Raji (cell line): ENCODE results near the gene LYL1.
A peak's percentile ranks its signal among the peaks of the same experiment; 100 is the strongest.

Experiments used
- POLR2A ChIP-seq: IDR thresholded peaks from 2 replicates; pipeline ENCODE4 v1.6.1; 2011; ENCODE audit warnings: low read depth, low read length, control low read depth; ENCODE audit not compliant: insufficient read depth

LYL1 gene

DNA sequence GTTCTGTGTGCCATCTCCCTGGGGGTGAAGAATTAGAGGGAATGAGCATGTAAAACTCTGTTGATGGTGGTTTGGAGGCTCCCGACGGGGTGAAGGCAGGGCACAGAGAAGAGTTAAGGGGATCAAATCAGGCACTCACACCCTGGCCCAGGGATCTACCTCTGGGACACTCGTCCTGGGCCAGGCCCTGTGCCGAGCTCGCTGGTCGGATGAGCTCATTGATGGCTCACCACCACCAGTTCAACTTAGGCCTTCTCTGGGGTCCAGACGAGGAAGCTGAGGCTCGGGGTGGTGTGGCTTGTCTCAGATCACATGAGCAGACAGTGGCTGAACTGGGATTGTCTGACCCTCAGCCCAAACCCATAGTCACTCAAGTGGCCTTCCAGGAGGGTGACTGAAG is 17.0 kb upstream of the LYL1 start:
- no peak for TF ChIP-seq POLR2A

DNA sequence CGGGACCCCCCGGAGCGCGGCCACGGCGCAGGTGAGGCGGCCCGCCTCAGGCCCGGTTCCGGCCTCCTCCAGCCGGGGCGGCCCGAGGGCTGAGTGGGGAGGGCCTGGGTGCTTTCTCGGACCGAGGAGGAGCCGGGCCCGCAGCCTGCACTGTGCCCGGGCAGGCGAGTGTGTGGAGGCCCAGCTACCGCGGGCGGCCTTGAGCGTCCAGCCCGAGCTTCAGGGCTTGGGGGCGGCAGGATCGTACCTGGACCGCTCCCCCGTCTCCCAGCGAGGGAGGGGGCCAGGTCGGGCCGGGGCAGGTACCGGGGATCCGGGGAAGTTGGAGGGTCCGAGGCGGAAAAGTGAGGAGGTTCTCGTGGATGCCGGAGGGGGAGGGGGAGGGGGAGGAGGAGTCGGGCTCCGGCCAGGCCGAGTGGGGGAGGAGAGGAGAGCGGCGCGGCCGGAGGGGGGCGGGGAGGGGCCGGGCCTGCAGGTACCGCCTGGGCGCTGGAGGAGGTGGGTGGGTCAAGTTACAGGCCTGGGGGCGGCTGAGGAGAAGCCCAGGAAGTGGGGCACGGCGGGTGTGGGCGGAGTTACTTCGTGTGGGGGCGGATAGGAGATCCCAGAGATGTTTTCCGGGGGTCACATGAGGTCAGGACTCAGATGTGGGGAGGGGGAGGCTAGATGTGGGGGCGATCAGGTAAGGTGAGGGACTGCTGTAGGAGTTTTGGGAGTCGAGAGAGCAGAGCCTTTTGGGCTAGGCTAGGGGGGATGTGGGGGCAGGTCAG is 16.0 kb upstream of the LYL1 start:
- TF ChIP-seq POLR2A, result no peak; the same call in none of the 2 replicates

DNA sequence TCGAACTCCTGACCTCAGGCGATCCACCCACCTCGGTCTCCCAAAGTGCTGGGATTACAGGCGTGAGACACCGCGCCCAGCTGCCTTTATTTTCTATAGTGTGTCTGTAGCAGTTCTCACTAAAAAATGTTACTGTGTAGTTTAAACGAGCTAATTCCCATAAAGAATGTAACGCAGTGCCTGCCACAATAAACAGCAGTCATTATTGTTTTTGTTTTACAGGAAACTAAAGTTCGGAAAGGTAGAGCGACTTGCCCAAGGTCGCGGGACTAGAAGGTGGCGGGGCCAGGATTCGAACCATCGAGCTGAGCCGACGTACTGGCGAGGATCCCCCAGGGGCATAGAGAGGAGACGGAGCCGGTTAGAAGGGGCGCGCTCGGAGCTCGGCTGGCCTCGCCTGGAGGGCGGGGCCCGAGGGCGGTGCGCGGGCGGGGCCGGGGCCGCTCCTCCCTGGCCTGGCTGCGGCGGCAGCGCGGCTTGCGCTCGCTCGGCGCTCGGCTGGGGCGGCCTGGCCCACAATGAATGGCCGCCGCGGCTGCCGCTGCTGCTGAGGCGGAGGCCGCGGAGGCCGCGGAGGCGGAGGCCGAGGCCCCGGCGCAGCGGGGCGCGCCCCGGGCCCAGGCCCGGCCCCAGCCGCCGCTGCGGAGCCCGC is 15.2 kb upstream of the LYL1 start, which contains the start of gene NACC1:
Gene NACC1 (plus strand): TSS at position 493 of the 652 bp plus-strand sequence. CDS start 16,944 bp downstream, outside the sequence.
- peak; percentile 56 for TF ChIP-seq POLR2A

DNA sequence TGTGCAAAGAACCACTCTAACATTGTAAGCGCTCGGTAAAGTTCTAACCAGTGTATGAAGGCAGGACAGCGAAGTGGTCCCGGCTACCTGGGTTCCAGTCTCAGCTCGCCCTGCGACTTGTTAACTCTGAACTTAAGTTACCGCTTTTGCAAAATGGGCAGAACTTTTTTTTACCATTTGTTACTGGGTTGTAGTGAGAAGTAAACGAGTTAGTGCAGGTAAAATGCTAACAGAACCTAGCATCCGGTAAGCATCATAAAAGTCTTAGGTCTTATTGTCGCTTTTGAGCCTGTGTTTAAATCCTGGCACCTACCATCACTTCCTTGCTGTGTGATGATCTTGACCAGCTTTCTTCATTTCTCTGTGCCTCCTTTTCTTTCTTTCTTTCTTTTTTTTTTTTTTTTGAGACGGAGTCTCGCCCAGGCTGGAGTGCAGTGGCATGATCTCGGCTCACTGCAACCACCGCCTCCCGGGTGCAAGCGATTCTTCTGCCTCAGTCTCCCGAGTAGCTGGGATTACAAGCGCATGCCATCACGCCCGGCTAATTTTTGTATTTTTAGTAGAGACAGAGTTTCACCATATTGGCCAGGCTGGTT is 14.6 kb upstream of the LYL1 start:
- TF ChIP-seq POLR2A, result no peak

DNA sequence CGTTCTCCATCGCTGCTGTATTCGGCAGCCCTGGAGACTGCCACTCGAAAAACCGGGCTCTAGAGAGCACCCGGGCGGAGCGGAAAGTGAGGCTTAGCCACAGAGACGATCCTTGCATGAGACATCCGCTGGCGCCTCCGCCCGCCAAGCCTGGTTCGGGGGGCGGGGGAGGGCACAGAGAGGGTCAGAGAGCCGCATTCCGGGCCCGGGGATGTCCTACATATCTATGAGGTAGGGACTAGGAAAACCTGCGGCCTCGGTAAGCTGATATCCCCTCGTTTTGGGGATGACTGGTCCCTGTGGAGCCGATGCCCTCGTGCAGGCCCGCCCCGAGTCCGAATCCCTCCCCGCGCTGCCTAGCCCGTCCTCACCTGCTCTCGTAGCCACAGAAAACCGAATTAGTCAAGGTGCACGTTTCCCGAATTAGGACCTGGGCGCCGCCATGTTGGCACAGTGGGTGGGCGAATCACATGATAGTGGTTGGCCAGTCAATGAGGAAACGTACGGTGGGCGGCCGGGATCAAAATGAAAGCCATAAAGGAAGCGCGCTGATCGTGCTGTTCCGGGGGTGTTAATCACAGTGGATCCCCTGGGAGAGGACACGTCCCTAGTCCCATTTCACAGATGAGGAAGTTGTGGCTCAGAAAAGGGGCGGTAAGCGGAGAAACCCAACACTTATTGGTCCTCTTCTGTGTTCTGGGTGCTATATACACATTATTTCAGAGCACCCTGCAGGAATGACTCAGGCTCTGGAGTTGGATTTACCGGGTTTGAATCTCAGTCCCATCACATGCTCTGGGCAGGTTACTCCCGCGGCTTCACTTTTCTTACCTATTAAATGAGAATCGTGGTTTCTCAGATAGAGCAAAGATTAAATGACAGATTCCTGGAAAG is 13.9 kb upstream of the LYL1 start, which contains the start of gene TRMT1:
Gene TRMT1 (minus strand): TSS at position 459 of the 894 bp plus-strand sequence. CDS start 341 bp downstream, at position 118.
- peak; percentile 53 for TF ChIP-seq POLR2A

DNA sequence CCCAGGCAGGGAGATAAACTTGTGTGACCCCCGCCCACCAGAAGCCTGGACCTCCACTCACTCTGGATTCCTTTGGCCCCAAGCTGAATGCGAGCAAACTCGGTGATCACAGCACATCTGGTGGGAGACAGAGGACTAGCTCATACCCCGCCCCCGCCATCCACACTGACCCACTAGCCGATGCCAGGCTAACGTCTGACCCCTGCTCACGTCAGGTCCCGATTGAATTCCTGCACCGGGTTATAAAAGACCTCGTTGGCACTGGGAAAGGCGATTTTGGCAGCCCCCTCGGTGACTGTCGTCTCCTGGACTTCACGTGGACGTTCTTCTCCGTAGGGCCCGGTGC is 13.3 kb upstream of the LYL1 start:
- no peak for TF ChIP-seq POLR2A

DNA sequence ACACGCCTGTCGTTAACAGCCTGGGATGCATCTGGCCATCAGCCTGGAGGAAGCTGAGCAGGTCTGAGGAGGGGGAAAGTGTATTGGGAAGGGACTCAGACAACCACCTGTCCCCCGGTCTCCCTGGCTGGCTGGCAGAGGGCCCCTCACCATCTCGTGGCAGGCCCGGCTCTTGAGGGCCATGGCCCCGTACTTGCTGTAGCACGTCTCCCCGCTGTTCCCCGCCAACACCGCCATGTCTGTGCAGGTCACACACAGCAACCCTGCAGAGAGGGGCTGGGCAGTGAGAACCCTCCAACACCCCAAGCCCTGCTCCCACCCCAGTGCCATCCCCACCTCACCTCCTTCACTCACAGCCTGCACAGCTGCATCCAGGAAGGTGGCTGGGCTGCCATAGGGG is 9.9 kb upstream of the LYL1 start:
- TF ChIP-seq POLR2A, result no peak

DNA sequence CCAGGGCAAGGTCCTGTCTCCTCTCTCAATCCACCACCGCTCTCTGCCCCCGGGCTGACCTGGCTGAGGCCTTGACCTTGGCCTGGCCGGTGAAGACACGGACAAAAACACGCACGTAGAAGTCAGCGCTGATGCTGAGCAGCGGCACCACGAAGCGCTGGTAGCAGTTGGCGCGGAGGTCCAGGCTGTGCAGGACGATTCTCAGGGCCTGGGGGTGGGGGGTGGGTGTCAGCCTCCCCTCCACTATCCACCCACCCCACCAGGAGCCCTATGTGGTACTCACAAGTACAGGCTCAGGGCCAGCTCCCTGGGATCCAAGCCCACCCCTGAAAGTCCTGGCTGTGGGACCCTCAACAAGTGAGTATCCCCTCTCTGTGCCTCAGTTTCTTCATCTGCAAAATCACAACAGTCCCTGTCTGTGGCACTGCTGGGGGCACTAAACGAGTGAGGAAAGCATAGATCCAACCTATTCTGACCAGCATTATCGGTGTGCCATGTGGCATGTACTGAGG is 7.5 kb upstream of the LYL1 start:
- no peak for TF ChIP-seq POLR2A

DNA sequence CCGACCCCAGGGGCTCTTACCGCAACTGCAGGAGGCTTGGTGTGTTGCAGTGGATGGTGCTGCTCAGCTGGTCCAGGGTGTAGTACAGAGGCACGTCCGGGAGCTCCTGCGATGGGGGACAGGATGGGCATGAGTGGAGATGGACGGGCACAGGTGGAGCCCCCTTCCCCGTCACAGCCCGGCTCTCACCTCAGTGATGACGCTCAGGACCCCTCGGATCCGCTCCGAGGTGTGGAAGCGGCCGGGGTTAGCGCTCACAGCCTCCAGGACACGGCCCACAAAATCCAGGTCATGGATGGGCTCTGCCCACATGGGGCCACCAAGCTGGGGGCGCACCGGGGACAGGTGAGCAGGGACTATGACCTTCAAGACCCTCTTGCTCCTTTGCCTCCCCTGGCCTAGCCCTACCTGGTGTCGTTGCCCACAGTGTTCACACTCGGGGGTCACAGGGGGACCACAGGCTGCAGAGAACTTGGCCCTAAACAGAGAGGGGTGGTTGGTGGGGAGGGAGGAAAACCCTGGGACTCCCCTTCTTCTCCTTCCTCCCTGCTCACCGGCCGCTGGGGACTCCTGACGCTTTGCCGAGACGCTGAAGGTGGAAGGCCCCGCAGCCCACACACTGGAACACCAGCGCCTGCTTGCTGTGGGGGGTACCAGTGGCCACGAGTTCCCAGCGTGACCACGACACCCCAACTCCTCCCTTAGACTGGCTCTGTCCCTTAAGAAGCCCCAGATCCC is 6.9 kb upstream of the LYL1 start:
- no peak for TF ChIP-seq POLR2A

DNA sequence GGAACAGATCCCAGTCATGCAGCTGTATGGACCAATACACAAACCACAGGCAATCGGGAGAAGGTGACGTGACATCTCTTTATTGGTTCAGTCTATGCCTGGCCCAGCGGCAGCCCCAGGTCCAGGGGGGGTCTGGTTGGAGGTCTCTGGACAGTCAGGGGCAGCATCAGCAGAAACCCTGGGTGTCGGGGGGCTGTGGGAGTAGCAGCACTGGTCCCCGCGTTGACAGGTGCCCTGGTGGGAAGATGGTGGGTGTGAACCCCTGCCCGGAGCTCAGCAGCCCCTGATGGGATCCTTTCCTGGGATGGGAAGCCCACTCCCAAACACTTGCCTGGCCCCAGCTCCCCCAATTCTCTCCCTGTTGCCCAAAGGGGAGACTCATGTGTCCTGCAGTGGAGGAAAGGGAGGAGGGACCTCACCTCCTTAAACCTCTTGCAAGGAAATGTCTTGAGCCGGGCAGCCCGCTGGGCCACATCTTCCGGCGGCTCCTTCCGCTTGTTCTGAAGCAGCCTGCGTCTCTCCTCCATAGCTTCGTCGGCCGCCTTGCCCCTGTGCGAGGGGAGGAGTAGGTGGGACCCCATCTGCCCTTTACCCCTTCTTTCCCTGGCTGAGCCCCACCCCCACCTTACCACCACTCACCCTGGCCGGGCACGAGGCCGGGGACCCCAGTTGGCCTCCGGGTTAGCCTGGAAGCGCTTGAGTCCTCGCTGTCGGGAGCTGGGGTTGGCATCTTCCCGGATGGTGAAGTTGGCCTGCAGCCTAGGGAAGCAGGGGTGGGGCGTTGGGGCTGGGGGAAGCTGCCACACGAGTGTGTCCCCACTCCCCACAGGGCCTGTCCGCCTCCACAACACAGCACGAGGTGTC is 2.4 kb upstream of the LYL1 start:
- no peak for TF ChIP-seq POLR2A

DNA sequence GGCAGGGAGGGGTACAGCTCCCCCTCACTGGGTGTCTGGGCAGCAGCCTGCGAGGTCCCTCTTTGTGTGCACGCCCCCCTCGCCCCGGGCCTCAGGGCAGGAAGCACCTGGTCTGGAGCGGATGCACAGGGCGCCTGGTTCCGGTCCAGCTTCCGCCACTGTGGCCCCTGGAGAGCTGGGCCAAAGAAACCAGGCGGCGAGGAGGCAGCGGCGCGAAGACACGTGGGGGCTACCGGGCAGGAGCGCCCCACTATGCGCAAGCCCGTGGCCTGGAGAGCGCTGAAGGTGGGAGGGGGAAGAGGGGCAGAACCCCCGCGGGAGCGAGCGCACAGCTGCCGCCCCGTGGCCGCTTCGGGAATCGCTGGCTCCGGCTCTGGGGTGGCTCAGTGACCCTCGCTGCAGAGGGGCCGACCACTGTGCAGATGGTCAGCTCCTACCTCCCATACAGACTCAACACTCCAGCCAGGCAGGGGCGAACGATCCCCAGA is 1.7 kb upstream of the LYL1 start:
- TF ChIP-seq POLR2A, result peak; percentile 60

DNA sequence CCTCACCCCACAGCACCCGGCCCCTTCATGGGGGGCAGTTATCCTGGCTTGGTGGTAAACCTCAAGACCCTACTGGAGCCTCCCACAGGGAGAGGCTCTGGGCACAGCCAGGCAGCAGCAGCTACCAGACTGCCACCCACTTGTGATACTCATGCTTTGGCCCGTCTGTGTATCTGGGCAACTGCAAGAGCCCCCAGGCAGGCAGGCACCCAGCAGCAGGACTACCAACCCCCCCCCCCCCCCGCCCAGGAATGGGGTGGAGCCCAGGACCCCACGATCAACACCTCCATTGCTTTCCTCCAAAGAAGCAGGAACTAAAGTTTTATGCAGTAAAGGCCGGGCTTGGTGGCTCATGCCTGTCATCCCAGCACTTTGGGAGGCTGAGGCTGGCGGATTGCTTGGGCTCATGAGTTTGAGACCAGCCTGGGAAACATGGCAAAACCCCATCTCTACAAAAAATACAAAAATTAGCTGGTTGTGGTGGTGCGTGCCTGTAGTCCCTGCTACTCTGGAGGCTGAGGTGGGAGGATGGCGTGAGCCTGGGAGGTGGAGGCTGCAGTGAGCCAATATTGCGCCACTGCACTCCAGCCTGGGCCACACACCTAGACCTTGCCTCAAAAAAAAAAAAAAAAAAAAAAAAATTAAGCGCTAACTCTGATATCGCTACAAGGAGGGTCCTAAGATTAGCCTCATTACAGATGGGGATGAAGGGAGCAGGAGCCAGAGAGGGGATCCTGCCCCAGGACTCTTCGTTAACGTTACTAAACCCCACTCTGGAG is 1.1 kb upstream of the LYL1 start:
- no peak for TF ChIP-seq POLR2A

DNA sequence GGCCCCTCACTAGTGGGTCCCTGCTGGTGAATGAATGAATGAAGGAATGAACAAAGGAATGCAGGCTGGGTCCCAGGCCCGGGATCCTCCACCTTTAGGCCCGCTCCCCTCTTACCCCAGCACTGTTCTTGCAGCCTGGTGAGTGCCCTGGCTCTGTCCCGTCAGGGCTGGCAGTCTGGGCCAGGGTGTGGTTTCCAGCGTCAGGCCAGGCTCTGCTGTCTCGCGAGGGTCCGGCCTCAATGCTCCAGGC is 317 bp downstream of the LYL1 start:
- no peak for TF ChIP-seq POLR2A
